Measurements from ENCODE around the gene NKAPD1.

- TF ChIP-seq GATA2 (IDR thresholded peaks at IDR 0.05; ENCODE audit: low read depth, low read length) = no peak
- TF ChIP-seq GATA3 (IDR thresholded peaks at IDR 0.05; ENCODE audit: low read depth, low read length) = no peak
Measured at GRCh38 chr11:112113539-112114457, 39.7 kb downstream of the NKAPD1 start.

Data from SH-SY5Y (cell line).